NB4 (cell line): ENCODE data around the gene HSPBP1.

ENCODE experiments used
- CTCF ChIP-seq: IDR thresholded peaks from one replicate; pipeline ENCODE4 v1.5.1; 2012; ENCODE audit warnings: low read depth, low read length
- MAX ChIP-seq: IDR thresholded peaks from 2 replicates; pipeline ENCODE4 v1.6.1; 2011; ENCODE audit warnings: low read depth, low read length
- POLR2A ChIP-seq: IDR thresholded peaks from 2 replicates; pipeline ENCODE4 v1.6.1; 2011; ENCODE audit warnings: mild to moderate bottlenecking; ENCODE audit not compliant: insufficient read length; ENCODE audit errors: extremely low read depth

- TF ChIP-seq CTCF, result no peak
- TF ChIP-seq POLR2A, result no peak
- TF ChIP-seq MAX, result no peak
These were observed 50.6 kb downstream of the HSPBP1 start for GRCh38 chr19:55229145-55229788.
